Thyroid gland (tissue), 4 donors: ENCODE data around the gene APOLD1. TPM values are rescaled to one million over a fixed set of nuclear protein-coding genes. Genes with fewer than 3 reads are reported as not detected.
"Not testable (repeated sequence)": the region's sequence is repeated elsewhere in the genome, so short reads cannot be mapped to it uniquely, and the experiment has no call there.

Experiments used
- DNase-seq, 2 donors: peaks; one replicate each; pipeline ENCODE4 v3.0.0-alpha.2; 2019
- H3K27ac ChIP-seq, 3 donors: fragments of 200-600 bp; sonication (generic); 1 replicate in 2 of 3; 2 replicates in 1 of 3; pipeline ENCODE4 v1.5.1; 2016 to 2019; ENCODE audit warnings: mild to moderate bottlenecking in 1 of 3, moderate library complexity in 1 of 3
- H3K27me3 ChIP-seq: fragments of 200-600 bp; sonication (generic); one replicate; pipeline ENCODE4 v1.5.1; 2019
- H3K36me3 ChIP-seq, 2 donors: fragments of 200-600 bp; sonication (generic); one replicate each; pipeline ENCODE4 v1.5.1; 2016 to 2019
- H3K4me1 ChIP-seq, 2 donors: fragments of 200-600 bp; sonication (generic); one replicate each; pipeline ENCODE4 v1.5.1; 2017 to 2019
- H3K4me3 ChIP-seq, 3 donors: fragments of 200-600 bp; sonication (generic); replicated peaks in 1 of 3; 1 replicate in 2 of 3; 2 replicates in 1 of 3; pipeline ENCODE4 v1.5.1; 2016; ENCODE audit warnings: mild to moderate bottlenecking in 1 of 3
- H3K9me3 ChIP-seq: fragments of 200-600 bp; sonication (generic); one replicate; pipeline ENCODE4 v1.5.1; 2017
- CTCF ChIP-seq, 6 experiments: fragments of 200-600 bp in 3 of 6; fragments of 450-650 bp in 3 of 6; sonication (generic) in 3 of 6; IDR thresholded peaks; one replicate each; pipeline ENCODE4 v1.5.1; 2016 to 2019; ENCODE audit warnings: antibody characterized with exemption in 6 of 6, mild to moderate bottlenecking in 2 of 6, inconsistent platforms in 1 of 6, moderate library complexity in 1 of 6
- POLR2A ChIP-seq, 2 donors: fragments of 450-650 bp; IDR thresholded peaks; one replicate each; pipeline ENCODE4 v1.6.1; 2017; ENCODE audit warnings: antibody characterized with exemption in 2 of 2, mild to moderate bottlenecking in 2 of 2, moderate library complexity in 1 of 2
- WGBS, 2 donors: methylation state at CpG; one replicate each; pipeline ENCODE4 v1.1.5; 2017; 5-methylcytosine and 5-hydroxymethylcytosine counted together
- intact Hi-C: fragments of 100-400 bp; cut with DNase I; formaldehyde crosslinking; loops from one replicate; pipeline ENCODE4 v1.15.1; 2023
- total RNA-seq, 4 donors: library from RNA; depleted of rRNA; stranded (reverse); fragments of >200 nt; gene quantifications; one replicate each; pipeline ENCODE4 v1.2.3, GENCODE V29; 2016

Gene APOLD1
- total RNA-seq, 4 donors from 2014 or later, result 34.1 to 72.7 (median 49.5) TPM

- H3K4me3 ChIP-seq, result no peak overlapping the region
- H3K27ac ChIP-seq, result peak overlapping the region; percentile 54 to 74 (median 68)
- TF ChIP-seq POLR2A (IDR thresholded peaks at IDR 0.05) (no peak), CTCF (IDR thresholded peaks at IDR 0.05) (no peak)
- H3K9me3 ChIP-seq, result no peaks in the 10 kb centered on the region
- no peaks in the 10 kb centered on the region for H3K27me3 ChIP-seq
- DNase-seq, result no peak
- intact Hi-C loops, result no loop called here
- H3K36me3 ChIP-seq, result peaks cover 16 to 18% of the 10 kb centered on the region in 2 donors
- WGBS, 2 donors, result 91 to 94% methylated on average over 2 of the region's 2 CpGs
- peaks cover 51 to 61% of the 10 kb centered on the region in 2 donors for H3K4me1 ChIP-seq
Measured at GRCh38 chr12:12819221-12819620, 33.8 kb downstream of the APOLD1 start.

GRCh38 chr12:12819752-12820311, 34.4 kb downstream of the APOLD1 start:
- Histone ChIP-seq H3K4me1 (peaks cover 45 to 55% of the 10 kb centered on the region in 2 donors), H3K27me3 (no peaks in the 10 kb centered on the region), H3K4me3 (no peak overlapping the region), H3K36me3 (peaks cover 23 to 25% of the 10 kb centered on the region in 2 donors), H3K27ac (peak overlapping the region; percentile 54 to 74 (median 68)), H3K9me3 (no peaks in the 10 kb centered on the region)
- no peak for DNase-seq
- intact Hi-C loops, result no loop called here
- TF ChIP-seq POLR2A (IDR thresholded peaks at IDR 0.05), result no peak
- no peak for TF ChIP-seq CTCF (IDR thresholded peaks at IDR 0.05)
- WGBS, 2 donors, result 35 to 65% methylated on average over 2 of the region's 2 CpGs

GRCh38 chr12:12820376-12820775, 34.9 kb downstream of the APOLD1 start:
- H3K27me3 ChIP-seq, H3K4me3 ChIP-seq, intact Hi-C loops, DNase-seq, H3K9me3 ChIP-seq: not testable (repeated sequence)
- 98% methylated on average over 11 of the region's 11 CpGs for WGBS, 2 donors
- H3K4me1 ChIP-seq, result peaks cover 39 to 51% of the 10 kb centered on the region in 2 donors
- H3K36me3 ChIP-seq, result peaks cover 25 to 30% of the 10 kb centered on the region in 2 donors
- peak overlapping the region; percentile 63 to 74 (median 68) for H3K27ac ChIP-seq

- no peaks in the 10 kb centered on the region for H3K9me3 ChIP-seq
- H3K36me3 ChIP-seq, result peaks cover 37 to 45% of the 10 kb centered on the region in 2 donors
- peaks cover 45 to 48% of the 10 kb centered on the region in 2 donors for H3K4me1 ChIP-seq
- WGBS, 2 donors, result 39 to 44% methylated on average over 6 of the region's 6 CpGs
- DNase-seq, result no peak
- TF ChIP-seq CTCF (IDR thresholded peaks at IDR 0.05) (no peak), POLR2A (IDR thresholded peaks at IDR 0.05) (no peak)
- peak overlapping the region; percentile 63 to 74 (median 68) for H3K27ac ChIP-seq
- no peaks in the 10 kb centered on the region for H3K27me3 ChIP-seq
- intact Hi-C loops, result no loop called here
- no peak overlapping the region for H3K4me3 ChIP-seq
Measured at GRCh38 chr12:12821975-12822374, 36.5 kb downstream of the APOLD1 start.

GRCh38 chr12:12822886-12823285, 37.4 kb downstream of the APOLD1 start:
- H3K4me1 ChIP-seq, result peaks cover 45 to 48% of the 10 kb centered on the region in 2 donors
- peaks cover 44 to 52% of the 10 kb centered on the region in 2 donors for H3K36me3 ChIP-seq
- no peak for DNase-seq
- H3K27me3 ChIP-seq, result no peaks in the 10 kb centered on the region
- WGBS, 2 donors, result 97 to 99% methylated on average over 4 of the region's 4 CpGs
- TF ChIP-seq POLR2A (IDR thresholded peaks at IDR 0.05), result no peak
- TF ChIP-seq CTCF (IDR thresholded peaks at IDR 0.05), result no peak
- no peaks in the 10 kb centered on the region for H3K9me3 ChIP-seq
- H3K27ac ChIP-seq, result peak overlapping the region; percentile 63 to 74 (median 68)
- intact Hi-C loops, result no loop called here
- no peak overlapping the region for H3K4me3 ChIP-seq
